MG63 (cell line): Measurements from ENCODE around the gene TNNT1. TPM values are rescaled to one million over a fixed set of nuclear protein-coding genes. Genes with fewer than 3 reads are reported as not detected.
"Not testable (repeated sequence)": the region's sequence is repeated elsewhere in the genome, so short reads cannot be mapped to it uniquely, and the experiment has no call there.

ENCODE experiments used
- DNase-seq: peaks from one replicate; pipeline ENCODE4 v3.0.0-alpha.2; 2020
- H3K27me3 ChIP-seq: fragments of 250-450 bp; sonication (Bioruptor Pico); 2 replicates; pipeline ENCODE4 v1.5.1; 2020; ENCODE audit warnings: mild to moderate bottlenecking, moderate library complexity
- H3K36me3 ChIP-seq: fragments of 250-450 bp; sonication (Bioruptor Pico); 2 replicates; pipeline ENCODE4 v1.5.1; 2020; ENCODE audit warnings: mild to moderate bottlenecking, moderate library complexity
- H3K4me3 ChIP-seq: fragments of 250-450 bp; sonication (Bioruptor Pico); 2 replicates; pipeline ENCODE4 v1.5.1; 2020; ENCODE audit warnings: mild to moderate bottlenecking, moderate library complexity
- H3K9me3 ChIP-seq: fragments of 250-450 bp; sonication (Bioruptor Pico); 2 replicates; pipeline ENCODE4 v1.5.1; 2020; ENCODE audit warnings: mild to moderate bottlenecking, moderate library complexity
- total RNA-seq: library from RNA; depleted of rRNA; stranded (reverse); fragments of >200 nt; shearing (Covaris generic); gene quantifications from 2 replicates; pipeline ENCODE4 v1.2.3, GENCODE V29; 2014; ENCODE audit warnings: low replicate concordance

TNNT1 gene
- total RNA-seq, 1 experiment from 2014 or later: 1.7 TPM

DNA sequence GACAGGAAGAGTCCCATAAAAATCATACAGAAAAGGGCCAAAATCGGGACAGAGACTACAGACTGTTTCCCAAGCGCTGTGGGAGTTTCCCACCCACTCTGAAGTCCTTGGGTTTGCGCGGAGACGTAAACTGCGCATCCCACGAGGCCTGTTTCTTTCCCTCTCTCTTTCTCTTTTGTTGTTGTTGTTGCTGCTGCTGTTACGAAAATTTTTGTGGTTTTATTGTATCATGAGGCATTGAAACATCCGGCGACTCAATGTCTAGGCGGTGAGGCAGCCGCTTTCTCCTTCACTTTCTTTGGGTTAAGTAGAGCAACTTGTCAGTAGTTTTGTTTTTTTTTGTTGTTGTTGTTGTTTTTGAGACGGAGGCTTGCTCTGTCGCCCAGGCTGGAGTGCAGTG lies 30.0 kb downstream of the TNNT1 start:
- H3K36me3 ChIP-seq: peaks cover 9% of the 10 kb centered on the region
- H3K27me3 ChIP-seq: peaks cover under 1% of the 10 kb centered on the region; the same call in 1 of the 2 replicates
- no peaks in the 10 kb centered on the region for H3K9me3 ChIP-seq
- DNase-seq: no peak
- no peak overlapping the region for H3K4me3 ChIP-seq

DNA sequence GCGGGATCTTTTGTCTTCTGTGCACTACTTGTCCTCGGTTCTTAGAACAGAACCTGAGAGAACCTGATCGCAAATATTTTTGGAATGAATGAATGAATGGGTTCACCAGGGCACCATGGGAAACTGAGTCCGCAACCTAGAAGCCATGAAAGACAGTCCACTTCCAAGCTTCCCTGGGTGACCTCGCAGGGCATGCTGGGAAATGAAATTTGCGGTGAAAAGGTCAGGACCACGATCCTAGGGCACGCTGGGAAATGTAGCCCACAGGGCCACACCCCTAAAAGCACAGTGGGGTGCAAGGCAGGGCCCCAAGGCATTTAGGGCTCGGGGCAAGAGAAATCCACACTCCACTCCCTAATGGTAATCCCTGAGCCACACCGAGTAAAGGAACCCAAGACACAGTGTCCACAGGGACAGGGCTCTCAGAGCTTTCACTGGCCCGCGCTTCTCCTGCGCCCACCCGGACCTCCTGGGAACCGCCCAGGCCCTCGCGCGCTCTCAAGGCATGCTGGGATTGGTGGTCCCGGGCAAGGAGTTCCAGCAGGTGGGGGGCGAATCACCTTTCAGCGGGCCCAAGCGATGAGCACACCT lies 30.5 kb downstream of the TNNT1 start:
- Histone ChIP-seq H3K27me3 (no peaks in the 10 kb centered on the region), H3K4me3 (peak overlapping the region; percentile 64), H3K9me3 (no peaks in the 10 kb centered on the region), H3K36me3 (peaks cover 9% of the 10 kb centered on the region)
- no peak for DNase-seq

DNA sequence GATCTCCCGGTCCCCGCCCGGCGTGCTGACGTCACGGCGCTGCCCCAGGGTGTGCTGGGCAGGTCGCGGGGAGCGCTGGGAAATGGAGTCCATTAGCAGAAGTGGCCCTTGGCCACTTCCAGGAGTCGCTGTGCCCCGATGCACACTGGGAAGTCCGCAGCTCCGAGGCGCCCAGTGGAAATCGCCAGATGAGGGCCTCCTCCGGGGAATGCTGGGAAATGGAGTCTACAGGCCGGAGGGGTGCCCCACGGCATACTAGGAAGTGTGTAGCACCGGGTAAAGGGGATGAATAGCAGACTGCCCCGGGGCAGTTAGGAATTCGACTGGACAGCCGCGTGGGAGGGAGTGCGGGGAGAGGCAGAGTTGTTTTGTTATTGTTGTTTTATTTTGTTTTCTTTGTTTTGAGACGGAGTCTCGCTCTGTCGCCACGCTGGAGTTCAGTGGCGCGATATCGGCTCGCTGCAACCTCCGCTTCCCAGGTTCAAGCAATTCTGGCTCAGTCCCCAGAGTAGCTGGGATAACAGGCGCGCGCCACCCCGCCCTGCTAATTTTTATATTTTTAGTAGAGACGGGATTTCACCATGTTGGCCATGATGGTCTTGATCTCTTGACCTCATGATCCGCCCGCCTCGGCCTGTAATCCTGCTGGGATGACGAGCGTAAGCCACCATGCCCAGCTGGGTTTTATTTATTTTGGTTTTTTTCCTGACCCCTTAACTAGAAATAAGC lies 31.2 kb downstream of the TNNT1 start:
- no peaks in the 10 kb centered on the region for H3K9me3 ChIP-seq
- peak overlapping the region; percentile 64 for H3K4me3 ChIP-seq
- H3K36me3 ChIP-seq: peaks cover 10% of the 10 kb centered on the region
- H3K27me3 ChIP-seq: no peaks in the 10 kb centered on the region
- peak; percentile 100 for DNase-seq

DNA sequence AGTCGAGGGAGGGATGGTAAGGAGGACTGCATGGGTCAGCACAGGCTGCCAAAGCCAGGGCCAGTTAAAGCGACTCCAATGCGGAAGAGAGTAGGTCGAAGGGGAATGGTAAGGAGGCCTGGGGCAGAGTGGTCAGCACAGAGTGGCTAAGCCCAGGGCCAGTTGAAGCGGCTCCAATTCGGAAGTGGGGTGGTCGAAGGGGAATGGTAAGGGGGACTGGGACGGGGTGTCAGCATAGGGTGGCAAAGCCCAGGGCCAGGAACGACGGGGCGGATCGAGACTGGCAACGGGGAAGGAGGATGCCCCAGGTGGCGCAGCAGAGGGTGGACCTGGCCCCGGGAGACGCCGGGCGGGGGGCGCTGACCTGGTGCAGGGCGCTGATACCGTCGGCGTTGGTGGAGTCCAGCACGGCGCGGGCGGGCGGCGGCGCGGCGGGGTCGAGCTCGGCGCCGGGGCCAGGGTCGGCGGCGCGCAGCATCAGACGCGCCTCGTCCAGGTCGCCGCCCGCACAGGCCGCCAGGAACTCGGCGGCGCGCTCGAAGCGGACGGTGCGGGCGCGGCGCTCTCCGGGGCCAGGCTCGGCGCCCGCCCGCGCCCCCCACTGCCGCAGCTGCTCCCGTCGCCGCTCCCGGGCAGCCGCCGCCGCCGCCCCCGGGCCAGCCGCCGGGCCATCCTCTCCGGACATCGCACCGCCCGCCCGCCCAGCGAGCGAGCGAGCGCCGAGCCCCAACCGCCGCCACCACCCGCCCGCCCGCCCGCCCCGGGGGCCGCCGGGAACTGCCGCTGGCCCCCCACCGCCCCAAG lies 31.9 kb downstream of the TNNT1 start, which contains the start of gene PPP1R12C:
Gene PPP1R12C (minus strand): TSS at position 779 of the 804 bp plus-strand sequence. CDS start 94 bp downstream, at position 685.
- Histone ChIP-seq H3K36me3 (peaks cover 17% of the 10 kb centered on the region), H3K4me3 (peak within 1 kb of the TSS; percentile 90), H3K9me3 (no peaks in the 10 kb centered on the region), H3K27me3 (no peaks in the 10 kb centered on the region)
- no peak for DNase-seq

DNA sequence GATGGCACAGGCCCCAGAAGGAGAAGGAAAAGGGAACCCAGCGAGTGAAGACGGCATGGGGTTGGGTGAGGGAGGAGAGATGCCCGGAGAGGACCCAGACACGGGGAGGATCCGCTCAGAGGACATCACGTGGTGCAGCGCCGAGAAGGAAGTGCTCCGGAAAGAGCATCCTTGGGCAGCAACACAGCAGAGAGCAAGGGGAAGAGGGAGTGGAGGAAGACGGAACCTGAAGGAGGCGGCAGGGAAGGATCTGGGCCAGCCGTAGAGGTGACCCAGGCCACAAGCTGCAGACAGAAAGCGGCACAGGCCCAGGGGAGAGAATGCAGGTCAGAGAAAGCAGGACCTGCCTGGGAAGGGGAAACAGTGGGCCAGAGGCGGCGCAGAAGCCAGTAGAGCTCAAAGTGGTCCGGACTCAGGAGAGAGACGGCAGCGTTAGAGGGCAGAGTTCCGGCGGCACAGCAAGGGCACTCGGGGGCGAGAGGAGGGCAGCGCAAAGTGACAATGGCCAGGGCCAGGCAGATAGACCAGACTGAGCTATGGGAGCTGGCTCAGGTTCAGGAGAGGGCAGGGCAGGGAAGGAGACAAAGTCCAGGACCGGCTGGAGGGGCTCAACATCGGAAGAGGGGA lies 32.7 kb downstream of the TNNT1 start:
- no peaks in the 10 kb centered on the region for H3K27me3 ChIP-seq
- peaks cover 17% of the 10 kb centered on the region for H3K36me3 ChIP-seq
- H3K4me3 ChIP-seq: peak overlapping the region; percentile 90
- DNase-seq: peak; percentile 58
- no peaks in the 10 kb centered on the region for H3K9me3 ChIP-seq

DNA sequence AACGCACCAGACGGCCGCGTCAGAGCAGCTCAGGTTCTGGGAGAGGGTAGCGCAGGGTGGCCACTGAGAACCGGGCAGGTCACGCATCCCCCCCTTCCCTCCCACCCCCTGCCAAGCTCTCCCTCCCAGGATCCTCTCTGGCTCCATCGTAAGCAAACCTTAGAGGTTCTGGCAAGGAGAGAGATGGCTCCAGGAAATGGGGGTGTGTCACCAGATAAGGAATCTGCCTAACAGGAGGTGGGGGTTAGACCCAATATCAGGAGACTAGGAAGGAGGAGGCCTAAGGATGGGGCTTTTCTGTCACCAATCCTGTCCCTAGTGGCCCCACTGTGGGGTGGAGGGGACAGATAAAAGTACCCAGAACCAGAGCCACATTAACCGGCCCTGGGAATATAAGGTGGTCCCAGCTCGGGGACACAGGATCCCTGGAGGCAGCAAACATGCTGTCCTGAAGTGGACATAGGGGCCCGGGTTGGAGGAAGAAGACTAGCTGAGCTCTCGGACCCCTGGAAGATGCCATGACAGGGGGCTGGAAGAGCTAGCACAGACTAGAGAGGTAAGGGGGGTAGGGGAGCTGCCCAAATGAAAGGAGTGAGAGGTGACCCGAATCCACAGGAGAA lies 33.5 kb downstream of the TNNT1 start:
- H3K9me3 ChIP-seq: no peaks in the 10 kb centered on the region
- peaks cover 17% of the 10 kb centered on the region for H3K36me3 ChIP-seq
- DNase-seq: no peak
- peak overlapping the region; percentile 90 for H3K4me3 ChIP-seq
- no peaks in the 10 kb centered on the region for H3K27me3 ChIP-seq

DNA sequence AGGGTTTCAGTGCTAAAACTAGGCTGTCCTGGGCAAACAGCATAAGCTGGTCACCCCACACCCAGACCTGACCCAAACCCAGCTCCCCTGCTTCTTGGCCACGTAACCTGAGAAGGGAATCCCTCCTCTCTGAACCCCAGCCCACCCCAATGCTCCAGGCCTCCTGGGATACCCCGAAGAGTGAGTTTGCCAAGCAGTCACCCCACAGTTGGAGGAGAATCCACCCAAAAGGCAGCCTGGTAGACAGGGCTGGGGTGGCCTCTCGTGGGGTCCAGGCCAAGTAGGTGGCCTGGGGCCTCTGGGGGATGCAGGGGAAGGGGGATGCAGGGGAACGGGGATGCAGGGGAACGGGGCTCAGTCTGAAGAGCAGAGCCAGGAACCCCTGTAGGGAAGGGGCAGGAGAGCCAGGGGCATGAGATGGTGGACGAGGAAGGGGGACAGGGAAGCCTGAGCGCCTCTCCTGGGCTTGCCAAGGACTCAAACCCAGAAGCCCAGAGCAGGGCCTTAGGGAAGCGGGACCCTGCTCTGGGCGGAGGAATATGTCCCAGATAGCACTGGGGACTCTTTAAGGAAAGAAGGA lies 34.4 kb downstream of the TNNT1 start:
- DNase-seq: no peak
- Histone ChIP-seq H3K36me3 (peaks cover 17% of the 10 kb centered on the region), H3K4me3 (no peak overlapping the region), H3K27me3 (no peaks in the 10 kb centered on the region), H3K9me3 (no peaks in the 10 kb centered on the region)

DNA sequence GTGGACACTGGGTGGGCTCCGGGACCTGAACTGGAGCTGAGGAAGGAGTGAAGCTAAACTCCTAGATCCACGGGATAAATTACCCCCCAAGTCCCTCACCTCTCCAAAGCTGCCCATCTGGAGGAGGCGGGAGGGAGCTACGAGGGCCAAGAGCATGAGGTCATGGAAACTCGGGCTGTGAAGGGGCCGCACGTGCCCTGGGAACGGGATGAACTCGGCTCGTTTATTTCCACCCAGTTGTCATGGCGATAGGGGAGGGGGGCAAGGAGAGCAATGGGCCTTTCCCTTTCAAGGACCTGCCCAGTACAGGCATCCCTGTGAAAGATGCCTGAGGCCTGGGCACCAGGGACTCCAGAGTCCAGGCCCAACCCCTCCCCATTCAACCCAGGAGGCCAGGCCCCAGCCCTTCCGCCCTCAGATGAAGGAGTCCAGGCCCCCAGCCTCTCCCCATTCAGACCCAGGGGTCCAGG lies 35.4 kb downstream of the TNNT1 start:
- Histone ChIP-seq H3K27me3 (no peaks in the 10 kb centered on the region), H3K36me3 (peaks cover 25% of the 10 kb centered on the region), H3K4me3 (no peak overlapping the region), H3K9me3 (no peaks in the 10 kb centered on the region)
- DNase-seq: no peak

DNA sequence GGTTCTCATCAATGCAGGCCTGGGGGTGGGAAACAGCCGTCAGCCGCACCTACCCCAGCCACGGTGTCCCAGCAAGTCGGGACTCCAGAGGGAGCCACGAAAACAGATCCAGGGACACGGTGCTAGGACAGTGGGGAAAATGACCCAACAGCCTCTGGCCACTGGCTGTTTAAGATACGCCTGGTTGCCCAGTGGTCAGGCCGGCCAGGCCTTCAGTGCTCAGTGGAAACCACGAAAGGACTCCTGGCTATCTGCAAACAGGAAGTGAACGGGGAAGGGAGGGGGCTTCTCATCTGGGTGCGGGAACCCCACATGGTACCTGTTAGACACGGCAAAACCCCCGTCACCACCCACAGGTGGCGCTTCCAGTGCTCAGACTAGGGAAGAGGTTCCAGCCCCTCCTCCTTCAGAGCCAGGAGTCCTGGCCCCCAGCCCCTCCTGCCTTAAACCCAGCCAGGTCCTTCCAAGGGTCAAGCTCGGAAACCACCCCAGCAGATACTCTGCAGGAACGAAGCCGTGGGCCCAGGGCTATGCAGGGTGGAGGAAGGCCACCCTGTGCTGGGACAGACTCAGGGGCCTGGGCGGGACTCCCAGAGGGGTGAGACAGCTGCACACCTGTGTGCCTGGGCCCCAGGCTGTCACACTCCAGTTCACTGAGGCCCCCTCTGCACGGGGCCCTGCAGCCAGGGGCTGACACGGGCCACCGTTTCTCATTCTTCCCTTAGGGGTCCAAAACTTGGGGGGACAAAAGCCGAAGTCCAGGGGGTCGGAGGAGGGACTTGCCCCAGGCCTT lies 36.0 kb downstream of the TNNT1 start:
- DNase-seq: no peak
- no peaks in the 10 kb centered on the region for H3K27me3 ChIP-seq
- H3K9me3 ChIP-seq: no peaks in the 10 kb centered on the region
- no peak overlapping the region for H3K4me3 ChIP-seq
- peaks cover 32% of the 10 kb centered on the region for H3K36me3 ChIP-seq

DNA sequence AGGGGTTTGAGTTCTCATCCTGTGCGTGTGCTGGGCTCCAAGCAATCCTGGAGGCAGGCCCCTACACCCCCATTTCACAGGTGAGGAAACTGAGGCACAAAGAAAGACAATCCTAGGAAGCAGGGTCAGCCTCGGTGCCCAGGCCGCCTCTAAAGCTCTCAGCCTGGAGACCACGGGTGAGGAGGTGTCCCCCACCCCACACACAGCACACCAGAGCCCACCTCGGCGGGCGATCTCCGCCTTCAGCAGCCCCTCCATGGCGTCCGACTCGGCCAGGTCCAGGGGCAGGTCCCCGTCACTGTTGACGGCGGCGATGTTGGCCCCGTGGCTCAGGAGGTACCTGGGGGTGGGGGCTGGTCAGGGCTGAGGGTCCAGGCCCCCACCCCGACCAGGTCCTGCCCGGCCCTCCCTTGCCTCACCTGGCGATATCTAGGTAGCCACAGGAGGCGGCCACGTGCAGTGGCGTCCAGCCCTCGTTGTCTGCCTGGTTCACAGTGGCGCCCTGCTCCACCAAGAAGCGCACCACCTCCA lies 36.7 kb downstream of the TNNT1 start:
- H3K27me3 ChIP-seq: no peaks in the 10 kb centered on the region
- peaks cover 32% of the 10 kb centered on the region for H3K36me3 ChIP-seq
- no peaks in the 10 kb centered on the region for H3K9me3 ChIP-seq
- no peak for DNase-seq
- H3K4me3 ChIP-seq: no peak overlapping the region

DNA sequence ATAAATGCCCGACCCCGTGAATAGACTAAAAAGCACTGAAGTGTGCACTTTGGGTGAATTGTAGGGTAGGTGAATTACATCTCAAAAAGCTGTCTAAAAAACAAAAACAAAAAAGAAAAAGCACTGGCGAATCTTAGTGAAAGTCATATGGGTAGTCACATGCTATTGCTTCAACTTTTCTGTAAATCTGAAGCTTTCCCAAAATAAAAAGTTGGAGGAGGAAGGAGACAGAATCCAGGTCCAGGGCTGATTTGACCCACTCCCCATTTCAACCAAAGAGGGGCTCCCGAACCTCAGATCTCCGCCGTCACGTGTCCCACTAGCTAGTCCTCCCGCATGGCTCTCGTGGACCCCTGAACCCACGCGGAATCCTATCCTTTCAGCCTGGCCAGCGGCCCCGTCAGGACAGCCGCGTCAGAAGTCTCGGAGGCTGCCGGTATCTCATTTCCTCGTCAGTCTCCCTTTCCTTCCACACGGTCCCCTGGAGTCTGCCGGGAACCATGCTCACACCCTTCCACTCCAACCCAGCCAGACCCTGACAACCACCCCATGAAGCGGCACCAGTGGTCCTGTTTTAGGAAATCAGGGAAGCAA lies 37.7 kb downstream of the TNNT1 start:
- peaks cover 39% of the 10 kb centered on the region for H3K36me3 ChIP-seq
- H3K27me3 ChIP-seq: no peaks in the 10 kb centered on the region
- no peaks in the 10 kb centered on the region for H3K9me3 ChIP-seq
- no peak overlapping the region for H3K4me3 ChIP-seq
- DNase-seq: no peak

DNA sequence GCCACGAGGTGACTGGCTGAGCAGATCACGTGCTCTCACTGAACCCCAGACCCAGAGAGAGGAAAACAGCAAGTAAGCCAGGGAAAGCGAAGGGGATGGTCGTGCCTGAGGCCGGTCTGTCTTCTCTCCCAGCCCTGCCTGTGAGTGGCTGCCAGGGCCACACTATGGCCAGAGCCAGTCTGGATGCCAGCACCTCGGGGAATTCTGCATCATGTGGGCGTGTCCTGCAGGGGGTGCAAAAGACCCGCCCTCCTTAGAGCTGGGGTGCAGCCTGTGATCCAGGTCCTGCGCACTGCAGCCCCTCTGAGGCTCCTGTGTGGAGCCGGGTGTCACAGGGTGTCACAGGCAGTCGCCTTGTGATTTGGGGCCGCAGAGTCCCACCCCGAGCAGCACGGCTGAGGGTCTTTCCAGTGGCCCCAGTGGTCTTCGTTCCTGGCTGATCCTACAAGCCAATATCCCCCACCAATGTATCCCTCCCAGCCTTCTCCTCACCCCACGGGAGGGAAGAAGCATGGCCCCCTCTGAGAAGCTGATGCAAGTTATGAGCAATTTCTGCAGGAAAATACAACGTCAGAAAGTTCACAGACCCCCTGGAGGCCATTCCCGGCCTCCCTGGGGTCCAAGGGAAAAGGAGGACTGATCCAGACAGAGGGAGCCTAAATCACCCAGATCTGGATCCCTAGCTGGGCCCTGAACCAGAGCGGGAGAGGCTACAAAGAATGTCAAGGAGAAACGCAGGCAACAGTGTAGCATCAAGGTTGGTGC lies 39.3 kb downstream of the TNNT1 start:
- Histone ChIP-seq H3K4me3 (no peak overlapping the region), H3K9me3 (no peaks in the 10 kb centered on the region), H3K36me3 (peaks cover 36% of the 10 kb centered on the region), H3K27me3 (no peaks in the 10 kb centered on the region)
- no peak for DNase-seq

DNA sequence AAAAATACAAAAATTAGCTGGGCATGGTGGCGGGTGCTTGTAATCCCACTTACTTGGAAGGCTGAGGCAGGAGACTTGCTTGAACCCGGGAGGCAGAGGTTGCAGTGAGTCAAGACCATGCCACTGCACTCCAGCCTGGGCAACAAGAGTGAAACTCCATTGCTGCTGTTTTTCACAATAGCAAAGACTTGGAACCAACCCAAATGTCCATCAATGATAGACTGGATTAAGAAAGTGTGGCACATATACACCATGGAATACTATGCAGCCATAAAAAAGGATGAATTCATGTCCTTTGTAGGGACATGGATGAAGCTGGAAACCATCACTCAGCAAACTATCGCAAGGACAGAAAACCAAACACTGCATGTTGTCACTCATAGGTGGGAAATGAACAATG lies 41.8 kb downstream of the TNNT1 start:
- not testable (repeated sequence) for H3K27me3 ChIP-seq, H3K4me3 ChIP-seq, H3K9me3 ChIP-seq, DNase-seq
- H3K36me3 ChIP-seq: peaks cover 43% of the 10 kb centered on the region

DNA sequence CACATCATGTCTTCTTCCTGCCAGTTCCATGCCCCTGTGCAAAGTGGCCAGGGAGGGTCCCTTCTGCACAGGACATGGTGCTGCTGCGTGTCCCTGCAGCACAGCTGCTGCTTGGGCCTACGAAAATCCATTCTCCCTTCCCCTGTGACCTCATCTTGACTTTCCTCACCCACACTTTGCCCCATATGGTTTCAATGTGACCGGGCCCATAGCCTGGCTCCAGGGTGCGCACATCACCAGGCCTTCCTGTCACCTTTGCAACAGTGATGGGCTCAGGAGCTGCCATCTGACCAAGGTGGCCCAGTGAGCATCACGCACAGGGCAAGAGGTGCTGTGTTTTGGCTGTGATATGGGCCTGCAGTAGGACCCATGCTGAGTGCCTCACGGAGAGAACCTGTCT lies 42.4 kb downstream of the TNNT1 start:
- H3K4me3 ChIP-seq: no peak overlapping the region
- no peaks in the 10 kb centered on the region for H3K27me3 ChIP-seq
- peaks cover 44% of the 10 kb centered on the region for H3K36me3 ChIP-seq
- peaks cover 7% of the 10 kb centered on the region for H3K9me3 ChIP-seq
- DNase-seq: no peak
